Astrocyte of the spinal cord (primary cell): ENCODE data around the gene SNRPA.

ENCODE experiments used
- DNase-seq: peaks from one replicate; pipeline ENCODE4 v3.0.0; 2011; ENCODE audit warnings: low read depth, low spot score
- H3K4me3 ChIP-seq: 2 replicates; pipeline ENCODE4 v1.5.1; 2011; ENCODE audit warnings: low read depth, mild to moderate bottlenecking, low read length, moderate library complexity
- CTCF ChIP-seq: IDR thresholded peaks from 2 replicates; pipeline ENCODE4 v1.5.1; 2012; ENCODE audit warnings: low read depth, mild to moderate bottlenecking, low read length, inconsistent platforms
- in situ Hi-C: cut with HindIII; loops from 2 replicates; pipeline ENCODE4 v1.10.0; 2017; ENCODE audit warnings: low sequenced_read_pairs

The SNRPA gene

GRCh38 chr19:40705950-40706619 lies 44.9 kb upstream of the SNRPA start:
- DNase-seq: no peak
- in situ Hi-C loops: no loop called here
- no peak overlapping the region for H3K4me3 ChIP-seq
- TF ChIP-seq CTCF: no peak

GRCh38 chr19:40707615-40708014 lies 43.4 kb upstream of the SNRPA start:
- DNase-seq: no peak
- in situ Hi-C loops: no loop called here
- TF ChIP-seq CTCF: no peak
- no peak overlapping the region for H3K4me3 ChIP-seq

GRCh38 chr19:40709817-40710216 lies 41.2 kb upstream of the SNRPA start:
- no peak for DNase-seq
- TF ChIP-seq CTCF: no peak
- in situ Hi-C loops: no loop called here
- no peak overlapping the region for H3K4me3 ChIP-seq

- in situ Hi-C loops: no loop called here
- no peak for TF ChIP-seq CTCF
- no peak overlapping the region for H3K4me3 ChIP-seq
- DNase-seq: no peak
These were observed 37.1 kb upstream of the SNRPA start for GRCh38 chr19:40713939-40714338.

GRCh38 chr19:40714441-40715299 lies 36.3 kb upstream of the SNRPA start:
- in situ Hi-C loops: no loop called here
- peak; percentile 3 for TF ChIP-seq CTCF
- peak; percentile 95 for DNase-seq
- peak overlapping the region; percentile 51 for H3K4me3 ChIP-seq

- H3K4me3 ChIP-seq: peak overlapping the region; percentile 83
- in situ Hi-C loops: no loop called here
- no peak for DNase-seq
- no peak for TF ChIP-seq CTCF
These were observed 34.9 kb upstream of the SNRPA start for GRCh38 chr19:40716031-40716481.
